ENCODE measurements around the gene NFATC1.
A peak's percentile ranks its signal among the peaks of the same experiment; 100 is the strongest.

The NFATC1 gene

GRCh38 chr18:79458131-79458838 lies 62.6 kb downstream of the NFATC1 start:
- peak; percentile 95 for DNase-seq (ENCODE audit: low spot score)

- no peak for DNase-seq (ENCODE audit: low spot score)
Observed at GRCh38 chr18:79458917-79459803, 63.4 kb downstream of the NFATC1 start.

- DNase-seq (ENCODE audit: low spot score), result no peak
Observed at GRCh38 chr18:79459946-79460480, 64.3 kb downstream of the NFATC1 start.

GRCh38 chr18:79460481-79461300 lies 65.0 kb downstream of the NFATC1 start:
- no peak for DNase-seq (ENCODE audit: low spot score)

GRCh38 chr18:79461627-79462026 lies 65.9 kb downstream of the NFATC1 start:
- no peak for DNase-seq (ENCODE audit: low spot score)

GRCh38 chr18:79463424-79463960 lies 67.8 kb downstream of the NFATC1 start:
- DNase-seq (ENCODE audit: low spot score), result no peak

- DNase-seq (ENCODE audit: low spot score), result no peak
Observed at GRCh38 chr18:79465392-79465991, 69.8 kb downstream of the NFATC1 start.

GRCh38 chr18:79466591-79466990 lies 70.9 kb downstream of the NFATC1 start:
- DNase-seq (ENCODE audit: low spot score), result no peak

GRCh38 chr18:79467126-79467525 lies 71.4 kb downstream of the NFATC1 start:
- no peak for DNase-seq (ENCODE audit: low spot score)

- no peak for DNase-seq (ENCODE audit: low spot score)
Observed at GRCh38 chr18:79468119-79468789, 72.5 kb downstream of the NFATC1 start.

GRCh38 chr18:79469309-79469708 lies 73.6 kb downstream of the NFATC1 start:
- no peak for DNase-seq (ENCODE audit: low spot score)

- no peak for DNase-seq (ENCODE audit: low spot score)
Observed at GRCh38 chr18:79469751-79470505, 74.2 kb downstream of the NFATC1 start.

GRCh38 chr18:79470547-79470946 lies 74.8 kb downstream of the NFATC1 start:
- no peak for DNase-seq (ENCODE audit: low spot score)

- no peak for DNase-seq (ENCODE audit: low spot score)
Observed at GRCh38 chr18:79471046-79471445, 75.3 kb downstream of the NFATC1 start.

GRCh38 chr18:79471597-79471996 lies 75.9 kb downstream of the NFATC1 start:
- no peak for DNase-seq (ENCODE audit: low spot score)

GRCh38 chr18:79472176-79472575 lies 76.4 kb downstream of the NFATC1 start:
- no peak for DNase-seq (ENCODE audit: low spot score)

GRCh38 chr18:79472946-79473345 lies 77.2 kb downstream of the NFATC1 start:
- DNase-seq (ENCODE audit: low spot score), result no peak

GRCh38 chr18:79476031-79476917 lies 80.5 kb downstream of the NFATC1 start:
- DNase-seq (ENCODE audit: low spot score), result no peak

All from AG08396 (cell line).